ENCODE measurements around the gene BCL7A.

Gene BCL7A

DNA sequence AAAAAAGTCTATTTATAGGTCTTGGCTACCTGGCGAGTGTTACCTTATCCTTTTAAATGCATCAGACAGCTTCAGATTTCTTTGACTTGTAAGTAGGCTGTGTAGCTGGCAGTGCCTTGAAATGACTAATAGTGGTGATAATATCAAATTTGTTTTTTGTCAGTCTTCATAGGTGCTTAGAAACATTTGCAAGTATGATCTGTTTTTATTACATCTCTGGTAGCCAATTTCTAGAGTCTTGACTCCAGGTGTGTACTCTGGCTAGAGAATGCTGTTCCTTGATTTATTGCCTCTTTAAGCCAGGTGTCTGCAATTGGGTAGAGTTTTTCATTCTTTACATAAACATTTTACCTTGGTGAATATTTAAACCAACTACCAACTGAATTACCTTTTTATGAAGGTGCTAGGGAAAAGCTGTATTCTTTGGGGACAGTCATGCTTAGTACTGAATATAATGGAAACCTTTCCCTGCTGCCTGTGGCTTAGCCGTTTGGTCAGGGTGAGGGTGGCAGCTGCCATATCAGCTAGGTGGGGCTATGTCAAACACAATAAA is 89.5 kb downstream of the BCL7A start:
- TF ChIP-seq, protein P1, sequence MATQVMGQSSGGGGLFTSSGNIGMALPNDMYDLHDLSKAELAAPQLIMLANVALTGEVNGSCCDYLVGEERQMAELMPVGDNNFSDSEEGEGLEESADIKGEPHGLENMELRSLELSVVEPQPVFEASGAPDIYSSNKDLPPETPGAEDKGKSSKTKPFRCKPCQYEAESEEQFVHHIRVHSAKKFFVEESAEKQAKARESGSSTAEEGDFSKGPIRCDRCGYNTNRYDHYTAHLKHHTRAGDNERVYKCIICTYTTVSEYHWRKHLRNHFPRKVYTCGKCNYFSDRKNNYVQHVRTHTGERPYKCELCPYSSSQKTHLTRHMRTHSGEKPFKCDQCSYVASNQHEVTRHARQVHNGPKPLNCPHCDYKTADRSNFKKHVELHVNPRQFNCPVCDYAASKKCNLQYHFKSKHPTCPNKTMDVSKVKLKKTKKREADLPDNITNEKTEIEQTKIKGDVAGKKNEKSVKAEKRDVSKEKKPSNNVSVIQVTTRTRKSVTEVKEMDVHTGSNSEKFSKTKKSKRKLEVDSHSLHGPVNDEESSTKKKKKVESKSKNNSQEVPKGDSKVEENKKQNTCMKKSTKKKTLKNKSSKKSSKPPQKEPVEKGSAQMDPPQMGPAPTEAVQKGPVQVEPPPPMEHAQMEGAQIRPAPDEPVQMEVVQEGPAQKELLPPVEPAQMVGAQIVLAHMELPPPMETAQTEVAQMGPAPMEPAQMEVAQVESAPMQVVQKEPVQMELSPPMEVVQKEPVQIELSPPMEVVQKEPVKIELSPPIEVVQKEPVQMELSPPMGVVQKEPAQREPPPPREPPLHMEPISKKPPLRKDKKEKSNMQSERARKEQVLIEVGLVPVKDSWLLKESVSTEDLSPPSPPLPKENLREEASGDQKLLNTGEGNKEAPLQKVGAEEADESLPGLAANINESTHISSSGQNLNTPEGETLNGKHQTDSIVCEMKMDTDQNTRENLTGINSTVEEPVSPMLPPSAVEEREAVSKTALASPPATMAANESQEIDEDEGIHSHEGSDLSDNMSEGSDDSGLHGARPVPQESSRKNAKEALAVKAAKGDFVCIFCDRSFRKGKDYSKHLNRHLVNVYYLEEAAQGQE (IDR thresholded peaks at IDR 0.05; ENCODE audit: insufficient read depth in 1 of 2, low read depth in 2 of 2, low read length in 2 of 2): no peak
- TF ChIP-seq TAF1 (IDR thresholded peaks at IDR 0.05; ENCODE audit: borderline replicate concordance, insufficient read depth, low read length) (no peak), FOXP2 (optimal IDR thresholded peaks at IDR 0.05; ENCODE audit: borderline replicate concordance, extremely low read depth, extremely low read length, insufficient read depth) (no peak), SIN3A (IDR thresholded peaks at IDR 0.05; ENCODE audit: borderline replicate concordance, insufficient read depth, low read length) (no peak), POLR2AphosphoS5 (IDR thresholded peaks at IDR 0.05; ENCODE audit: low read depth, low read length) (no peak)
